H54 (cell line): ENCODE data around the gene SKIDA1.
"Not testable (repeated sequence)": the region's sequence is repeated elsewhere in the genome, so short reads cannot be mapped to it uniquely, and the experiment has no call there.

Experiments
- DNase-seq: peaks from one replicate; pipeline ENCODE4 v3.0.0; 2011; ENCODE audit warnings: low spot score, mixed read lengths; ENCODE audit not compliant: insufficient read length
- FAIRE-seq: peaks from 3 replicates; lab custom pipeline; 2011; peaks lifted over from hg19 to GRCh38; lab: Jason Lieb, UNC
- POLR2A ChIP-seq: IDR thresholded peaks from 2 replicates; pipeline ENCODE4 v1.6.1; 2011; ENCODE audit warnings: low read depth, mild to moderate bottlenecking, low read length

Gene SKIDA1

DNA sequence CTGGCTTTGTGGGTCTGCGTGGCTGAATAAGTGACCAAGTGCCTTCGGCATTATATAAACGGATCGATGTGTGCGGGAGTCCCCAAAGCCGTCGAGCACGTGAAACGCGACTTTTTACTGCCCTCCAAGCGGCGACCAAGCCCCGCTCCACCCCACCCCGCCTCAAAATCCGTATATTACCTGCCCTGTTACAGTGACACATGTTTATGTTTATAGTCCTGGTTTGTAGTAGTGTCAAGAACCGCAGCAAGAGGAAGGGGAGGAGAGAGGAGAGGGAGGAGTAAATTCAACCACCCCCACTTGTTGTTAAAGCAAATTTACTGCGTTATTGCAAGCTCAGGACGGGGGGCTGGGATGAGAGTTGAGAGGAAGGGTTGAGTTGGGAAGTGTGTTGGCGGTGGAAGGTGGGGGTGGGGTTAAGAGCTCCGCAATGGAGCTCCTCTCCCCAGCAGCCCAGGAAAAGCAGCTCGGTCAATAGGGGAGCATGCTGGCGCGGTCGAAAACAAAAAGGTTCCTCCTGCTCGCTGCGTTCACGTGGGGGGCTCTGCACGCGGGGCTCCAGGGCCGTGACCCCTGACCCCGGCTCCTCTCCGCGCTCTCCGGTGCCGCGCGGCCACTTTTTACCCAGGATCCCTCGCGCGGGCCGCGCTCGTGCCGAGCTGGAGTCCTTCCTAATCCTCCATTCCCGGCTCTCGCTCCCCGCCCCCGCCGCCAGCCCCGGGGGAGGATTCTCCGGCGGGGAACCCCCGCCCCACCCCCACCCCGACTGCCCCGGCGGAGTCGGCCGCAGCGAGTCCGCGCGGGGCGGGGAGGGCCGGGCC, at the start of gene SKIDA1:
SKIDA1 (minus strand) TSS at position 316 of the 821 bp plus-strand sequence. CDS start 7,860 bp downstream, outside the sequence.
- FAIRE-seq (peak; percentile 94), DNase-seq (no peak)

DNA sequence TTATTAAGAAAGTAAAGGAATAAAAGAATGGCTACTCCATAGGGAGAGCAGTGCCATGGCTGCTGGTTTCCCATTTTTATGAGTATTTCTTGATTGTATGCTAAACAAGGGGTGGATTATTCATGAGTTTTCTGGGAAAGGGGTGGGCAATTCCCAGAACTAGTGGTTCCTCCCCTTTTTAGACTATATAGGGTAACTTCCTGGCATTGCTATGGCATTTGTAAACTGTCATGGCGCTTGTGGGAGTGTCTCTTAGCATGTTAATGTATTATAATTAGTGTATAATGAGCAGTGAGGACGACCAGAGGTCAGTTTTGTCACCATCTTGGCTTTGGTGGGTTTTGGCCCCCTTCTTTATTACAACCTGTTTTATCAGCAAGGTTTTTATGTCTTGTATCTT, 49.0 kb upstream of the SKIDA1 start:
- not testable (repeated sequence) for FAIRE-seq, DNase-seq

More for the DNA sequence above, at the start of gene SKIDA1:
- TF ChIP-seq POLR2A: 0 out of 2 replicates have a peak, but pooled peaks have one; percentile 9

DNA sequence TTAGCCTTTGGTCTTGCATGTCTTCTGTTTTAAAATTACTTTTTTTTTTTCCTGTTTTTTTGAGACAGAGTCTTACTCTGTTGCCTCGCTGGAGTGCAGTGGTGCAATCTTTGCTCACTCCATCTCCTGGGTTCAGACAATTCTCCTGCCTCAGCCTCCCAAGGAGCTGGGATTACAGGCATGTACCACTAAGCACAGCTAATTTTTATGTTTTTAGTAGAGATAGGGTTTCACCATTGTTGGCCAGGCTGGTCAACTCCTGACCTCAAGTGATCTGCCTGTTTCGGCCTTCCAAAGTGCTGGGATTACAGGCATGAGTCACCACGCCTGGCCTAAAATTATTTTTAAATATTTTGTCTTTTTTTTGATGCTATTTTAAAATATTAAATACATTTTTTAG, 47.1 kb upstream of the SKIDA1 start:
- peak; percentile 48 for FAIRE-seq
- TF ChIP-seq POLR2A: no peak
- DNase-seq: no peak

DNA sequence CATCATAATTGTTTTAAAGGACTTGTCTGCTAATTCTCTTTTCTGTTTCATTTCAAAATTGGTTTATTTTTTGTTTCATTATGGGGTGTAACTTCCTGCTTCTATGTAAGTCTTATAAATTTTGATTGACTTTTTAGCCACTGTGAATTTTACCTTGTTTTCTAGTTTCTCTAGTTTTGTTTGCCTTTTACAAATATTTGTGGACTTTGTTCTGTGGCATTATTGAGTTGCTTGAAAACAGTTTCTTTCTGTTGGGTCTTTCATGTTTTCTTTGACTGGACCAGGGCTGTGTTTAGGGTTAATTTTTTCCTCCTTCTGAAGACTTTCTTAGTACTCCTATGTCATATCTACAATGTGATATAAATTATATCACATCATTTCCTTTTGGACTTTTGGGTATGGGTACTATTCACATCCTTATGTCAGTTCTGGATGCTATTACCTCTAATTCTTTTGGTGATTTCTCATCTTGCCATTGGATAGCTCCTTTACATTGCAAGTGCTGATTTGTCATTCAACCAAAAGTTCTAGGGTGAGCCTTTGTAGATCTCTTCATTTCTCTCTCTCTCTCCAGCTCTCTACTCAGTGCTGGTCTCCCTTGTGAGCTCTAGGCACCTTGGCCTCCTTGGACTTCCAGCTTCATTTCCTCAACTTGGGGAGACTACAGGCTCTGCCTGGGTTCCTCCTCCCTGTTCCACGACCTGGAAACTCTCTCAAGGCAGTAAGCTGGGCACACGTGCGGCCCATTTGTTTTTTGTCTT, 45.5 kb upstream of the SKIDA1 start:
- no peak for DNase-seq
- FAIRE-seq: no peak
- TF ChIP-seq POLR2A: no peak

DNA sequence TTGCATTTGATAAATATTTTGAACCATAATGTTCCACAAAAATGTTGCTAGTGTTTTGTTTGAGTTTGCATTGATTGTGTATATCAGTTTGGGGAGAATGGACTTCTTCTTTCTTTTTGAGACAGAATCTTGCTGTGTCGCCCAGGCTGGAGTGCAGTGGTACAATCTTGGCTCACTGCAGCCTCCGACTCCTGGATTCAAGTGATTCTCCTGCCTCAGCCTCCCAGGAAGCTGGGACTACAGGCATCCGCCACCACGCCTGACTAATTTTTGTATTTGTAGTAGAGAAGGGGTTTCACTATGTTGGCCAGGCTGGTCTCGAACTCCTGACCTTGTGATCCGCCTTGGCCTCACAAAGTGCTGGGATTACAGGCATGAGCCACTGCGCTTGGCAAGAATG, 33.5 kb upstream of the SKIDA1 start:
- FAIRE-seq: not testable (repeated sequence)

DNA sequence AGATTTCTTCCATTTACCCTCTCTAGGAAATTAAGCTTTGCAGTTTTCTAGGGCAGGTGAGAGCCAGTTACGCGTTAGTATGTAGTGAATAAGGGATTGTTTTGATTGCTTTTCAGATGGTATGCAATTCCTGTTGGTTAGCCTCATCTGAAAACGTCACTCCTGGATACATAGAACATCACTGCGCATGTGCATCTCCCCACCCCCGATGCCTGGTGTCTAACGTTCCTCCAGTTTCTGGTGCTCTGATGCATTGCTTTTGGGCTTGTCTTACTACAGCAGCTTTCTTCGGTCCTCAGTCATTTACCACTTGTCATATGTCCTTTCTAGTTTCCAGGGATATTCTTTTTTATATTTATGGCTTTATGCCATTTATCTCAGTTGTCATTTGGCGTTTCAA, 31.0 kb upstream of the SKIDA1 start:
- TF ChIP-seq POLR2A: no peak
- no peak for FAIRE-seq
- DNase-seq: no peak

More for the DNA sequence above, 33.5 kb upstream of the SKIDA1 start:
- DNase-seq: not testable (repeated sequence)

DNA sequence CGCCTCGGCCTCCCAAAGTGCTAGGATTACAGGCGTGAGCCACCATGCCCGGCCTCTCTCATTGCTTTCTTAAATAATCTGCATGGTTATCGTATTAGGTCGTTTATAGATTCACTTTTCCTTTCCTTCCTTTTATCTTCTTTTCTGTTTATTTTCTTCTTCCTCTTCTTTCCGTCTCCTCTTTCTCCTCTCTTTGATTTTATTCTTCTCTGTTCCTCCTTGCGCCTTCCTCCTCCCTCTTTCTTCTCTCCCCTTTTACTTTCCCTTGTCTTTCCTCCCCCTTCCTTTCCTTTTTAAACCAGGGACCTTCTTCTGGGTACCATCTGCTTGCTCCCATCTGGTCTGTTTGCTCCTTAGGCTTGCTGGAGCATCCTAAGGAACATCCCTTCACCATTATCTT, 27.2 kb upstream of the SKIDA1 start:
- no peak for TF ChIP-seq POLR2A
- no peak for DNase-seq
- FAIRE-seq: no peak

DNA sequence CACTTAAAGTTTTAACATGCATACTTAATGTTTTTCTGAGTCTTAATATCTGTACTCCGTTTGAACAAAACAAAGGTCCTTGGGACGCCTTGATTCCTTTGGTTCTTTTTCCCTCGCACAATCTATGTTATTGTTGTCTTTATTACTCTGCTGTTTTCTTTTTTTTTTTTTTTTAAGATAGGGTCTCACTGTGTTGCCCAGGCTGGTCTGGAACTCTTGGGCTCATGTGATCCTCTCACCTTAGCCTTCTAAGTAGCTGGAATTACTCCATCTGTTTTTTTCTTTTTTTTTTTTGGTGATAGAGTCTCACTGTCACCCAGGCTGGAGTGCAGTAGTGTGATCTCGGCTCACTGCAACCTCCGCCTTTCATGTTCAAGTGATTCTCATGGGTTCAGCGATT, 21.8 kb upstream of the SKIDA1 start:
- no peak for TF ChIP-seq POLR2A
- FAIRE-seq (no peak), DNase-seq (no peak)

DNA sequence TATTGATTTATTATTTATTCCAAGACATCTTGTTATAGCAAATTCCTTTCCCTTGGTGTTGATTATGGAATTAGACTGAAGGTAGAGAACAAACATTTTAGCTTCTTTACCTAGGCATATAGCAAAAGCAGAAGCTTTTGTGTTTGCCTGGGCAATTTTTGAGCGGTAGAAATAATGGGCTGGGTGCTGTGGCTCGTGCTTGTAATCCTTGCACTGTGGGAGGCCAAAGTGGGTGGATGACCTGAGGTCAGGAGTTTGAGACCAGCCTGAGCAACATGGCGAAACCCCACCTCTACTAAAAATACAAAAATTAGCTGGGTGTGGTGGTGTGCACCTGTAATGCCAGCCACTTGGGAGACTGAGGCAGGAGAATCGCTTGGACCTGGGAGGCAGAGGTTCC, 15.2 kb upstream of the SKIDA1 start:
- FAIRE-seq, DNase-seq: not testable (repeated sequence)

DNA sequence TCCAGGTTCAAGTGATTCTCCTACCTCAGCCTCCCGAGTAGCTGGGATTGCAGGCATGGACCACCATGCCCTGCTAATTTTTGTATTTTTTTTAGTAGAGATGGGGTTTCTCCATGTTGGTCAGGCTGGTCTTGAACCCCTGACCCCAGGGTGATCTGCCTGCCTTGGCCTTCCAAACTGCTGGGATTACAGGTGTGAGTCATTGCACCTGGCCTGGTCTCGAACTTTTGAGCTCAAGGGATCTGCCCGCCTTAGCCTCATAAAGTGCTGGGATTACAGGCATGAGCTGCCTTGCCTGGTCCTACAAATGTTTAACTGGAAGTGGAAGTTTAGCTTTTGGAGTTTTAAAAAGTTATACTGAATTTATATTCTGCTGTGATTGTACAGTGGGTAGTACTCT, 11.4 kb upstream of the SKIDA1 start:
- FAIRE-seq (no peak), DNase-seq (no peak)
- TF ChIP-seq POLR2A: no peak

DNA sequence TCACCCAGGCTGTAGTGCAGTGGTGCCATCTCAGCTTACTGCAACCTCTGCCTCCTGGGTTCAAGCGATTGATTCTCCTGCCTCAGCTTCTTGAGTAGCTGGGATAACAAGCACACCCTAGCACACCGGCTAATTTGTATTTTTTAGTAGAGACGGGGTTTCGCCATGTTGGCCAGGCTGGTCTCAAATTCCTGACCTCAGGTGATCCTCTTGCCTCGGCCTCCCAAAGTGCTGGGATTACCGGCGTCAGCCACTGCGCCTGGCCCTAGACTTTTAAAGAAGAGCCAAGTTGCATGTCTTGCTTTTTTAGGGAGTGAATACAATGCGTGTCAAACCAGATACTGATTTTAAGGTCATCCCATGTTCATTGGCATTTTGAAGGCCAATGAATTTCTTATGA, 10.5 kb upstream of the SKIDA1 start:
- not testable (repeated sequence) for DNase-seq, FAIRE-seq

DNA sequence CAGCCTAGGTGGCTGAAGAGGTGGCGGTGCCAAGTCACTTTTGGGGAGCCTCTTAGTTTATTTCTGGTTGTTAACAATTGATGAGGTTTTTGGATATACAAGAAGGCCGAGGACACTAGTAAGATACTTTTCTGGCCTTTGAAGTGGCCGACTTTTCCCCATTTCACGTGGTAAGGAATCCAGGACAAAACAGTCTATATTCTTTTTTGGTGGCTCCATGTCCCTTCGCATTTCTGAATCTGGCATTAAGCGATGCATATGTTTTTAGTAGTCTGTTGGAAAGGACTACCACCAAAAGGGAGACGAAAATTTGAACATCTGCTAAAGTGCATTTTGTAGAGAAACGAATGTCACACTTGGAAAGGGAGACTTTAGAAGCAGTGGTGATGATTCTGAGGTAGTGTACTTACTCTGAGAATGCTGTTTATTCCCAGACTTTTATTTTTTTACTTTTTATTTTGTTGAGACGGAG, 10.0 kb upstream of the SKIDA1 start:
- no peak for FAIRE-seq
- TF ChIP-seq POLR2A: no peak
- DNase-seq: no peak

DNA sequence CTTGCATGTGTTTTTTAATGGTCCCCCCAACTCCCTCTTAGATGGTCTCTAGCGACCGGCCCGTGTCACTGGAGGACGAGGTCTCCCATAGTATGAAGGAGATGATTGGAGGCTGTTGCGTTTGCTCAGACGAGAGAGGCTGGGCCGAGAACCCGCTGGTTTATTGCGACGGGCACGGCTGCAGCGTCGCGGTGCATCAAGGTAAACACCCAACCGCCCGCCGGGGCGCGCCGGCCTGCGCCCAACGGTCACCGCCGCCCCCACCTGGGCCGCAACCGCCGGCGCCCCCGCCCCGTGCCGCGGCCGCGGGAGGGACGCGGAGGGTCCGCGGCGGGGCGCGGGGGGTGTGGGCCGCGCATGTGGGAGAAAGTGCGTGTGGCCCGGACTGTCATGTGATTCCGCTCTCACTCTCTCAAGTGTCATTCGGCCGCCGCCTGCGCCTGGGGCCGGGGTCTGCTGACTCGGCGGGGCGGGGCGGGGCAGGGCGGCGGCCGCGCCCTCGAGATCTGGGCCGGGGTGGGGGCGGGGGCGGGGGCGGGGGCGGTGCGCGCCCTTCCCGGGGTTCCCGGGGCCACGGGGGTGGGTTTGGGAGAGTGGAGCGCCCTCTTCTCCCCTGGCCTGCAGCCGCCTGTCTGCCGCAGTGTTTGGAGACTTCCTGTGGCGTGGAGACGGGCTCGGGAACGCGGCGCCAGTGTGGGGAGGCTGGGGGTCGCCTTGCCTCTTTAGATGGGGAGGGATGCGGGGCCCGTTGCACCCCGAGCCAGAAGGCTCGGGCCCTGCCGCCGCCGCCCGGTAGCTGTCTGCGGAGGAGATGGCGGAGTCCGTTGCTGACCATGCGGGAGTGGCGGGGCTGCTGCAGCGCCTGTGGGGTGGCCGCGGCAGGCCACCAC, 9.4 kb upstream of the SKIDA1 start:
- FAIRE-seq (no peak), DNase-seq (no peak)
- peak; percentile 1; the same call in 1 of the 2 replicates for TF ChIP-seq POLR2A

DNA sequence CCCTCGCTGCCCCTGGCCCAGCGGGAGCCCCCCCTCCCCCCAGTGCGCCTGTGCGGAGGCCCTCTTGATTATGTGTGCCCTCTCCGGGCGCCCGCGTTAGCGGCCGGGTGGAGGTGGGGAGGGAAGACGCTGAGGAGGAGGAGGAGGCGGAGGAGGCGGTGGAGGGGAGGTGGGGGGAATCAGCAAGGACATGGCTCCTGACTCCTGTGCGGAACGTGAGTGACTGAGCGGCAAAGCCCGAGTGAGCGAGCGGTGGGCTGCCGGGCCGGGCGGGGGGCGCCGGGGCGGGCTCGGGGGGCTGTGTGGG, 8.8 kb upstream of the SKIDA1 start:
- no peak for FAIRE-seq
- no peak for TF ChIP-seq POLR2A
- DNase-seq: no peak
